Body of pancreas (tissue), 4 donors: Measurements from ENCODE around the gene ARHGEF7. TPM values are rescaled to one million over a fixed set of nuclear protein-coding genes. Genes with fewer than 3 reads are reported as not detected.

ENCODE experiments used
- ATAC-seq: fragments of 150-250 bp; one replicate; pipeline ENCODE4 v1.9.1; 2016
- DNase-seq, 4 donors: peaks; one replicate each; pipeline ENCODE4 v3.0.0-alpha.2; 2019
- H3K27ac ChIP-seq, 4 donors: fragments of 200-600 bp; sonication (generic); 1 replicate in 3 of 4; 2 replicates in 1 of 4; pipeline versions ENCODE4 v1.5.1 to v1.6.1; 2016 to 2019; ENCODE audit warnings: mild to moderate bottlenecking in 1 of 4, mixed read lengths in 1 of 4, moderate library complexity in 1 of 4
- H3K27me3 ChIP-seq, 2 donors: fragments of 200-600 bp; sonication (generic); one replicate each; pipeline ENCODE4 v1.6.0; 2016; ENCODE audit warnings: mild to moderate bottlenecking in 1 of 2
- H3K36me3 ChIP-seq, 2 donors: fragments of 200-600 bp; sonication (generic); replicated peaks in 1 of 2; 2 replicates each; pipeline ENCODE4 v1.5.1; 2016; ENCODE audit warnings: low read depth in 2 of 2; ENCODE audit not compliant: insufficient read depth in 1 of 2
- H3K4me1 ChIP-seq: fragments of 200-600 bp; sonication (generic); one replicate; pipeline ENCODE4 v1.6.0; 2016
- H3K4me3 ChIP-seq, 2 donors: fragments of 200-600 bp; sonication (generic); 1 replicate in 1 of 2; 2 replicates in 1 of 2; pipeline ENCODE4 v1.5.1; 2016 to 2019
- H3K9me3 ChIP-seq, 3 donors: fragments of 200-600 bp; sonication (generic); 1 replicate in 2 of 3; 2 replicates in 1 of 3; pipeline ENCODE4 v1.5.1; 2016
- POLR2A ChIP-seq, 3 donors: fragments of 450-650 bp; IDR thresholded peaks; one replicate each; pipeline ENCODE4 v1.6.1; 2016; ENCODE audit warnings: antibody characterized with exemption in 3 of 3, mild to moderate bottlenecking in 2 of 3
- WGBS, 2 donors: methylation state at CpG; one replicate each; pipeline ENCODE4 v1.1.5; 2017; 5-methylcytosine and 5-hydroxymethylcytosine counted together
- intact Hi-C: fragments of 100-400 bp; cut with DNase I; formaldehyde crosslinking; loops from one replicate; pipeline ENCODE4 v1.15.1; 2023
- total RNA-seq, 2 donors: library from RNA; depleted of rRNA; stranded (reverse); fragments of >200 nt; gene quantifications; one replicate each; pipeline ENCODE4 v1.1.0, GENCODE V29; 2016
- TF ChIP-seq, protein P1 (sequence below), 7 experiments: fragments of 450-650 bp in 4 of 7; fragments of 200-600 bp in 3 of 7; sonication (generic) in 3 of 7; IDR thresholded peaks; one replicate each; pipeline ENCODE4 v1.5.1; 2016 to 2019; ENCODE audit warnings: antibody characterized with exemption in 7 of 7

ARHGEF7 gene
- total RNA-seq, 2 donors from 2014 or later = 27.5 to 81.4 TPM

DNA sequence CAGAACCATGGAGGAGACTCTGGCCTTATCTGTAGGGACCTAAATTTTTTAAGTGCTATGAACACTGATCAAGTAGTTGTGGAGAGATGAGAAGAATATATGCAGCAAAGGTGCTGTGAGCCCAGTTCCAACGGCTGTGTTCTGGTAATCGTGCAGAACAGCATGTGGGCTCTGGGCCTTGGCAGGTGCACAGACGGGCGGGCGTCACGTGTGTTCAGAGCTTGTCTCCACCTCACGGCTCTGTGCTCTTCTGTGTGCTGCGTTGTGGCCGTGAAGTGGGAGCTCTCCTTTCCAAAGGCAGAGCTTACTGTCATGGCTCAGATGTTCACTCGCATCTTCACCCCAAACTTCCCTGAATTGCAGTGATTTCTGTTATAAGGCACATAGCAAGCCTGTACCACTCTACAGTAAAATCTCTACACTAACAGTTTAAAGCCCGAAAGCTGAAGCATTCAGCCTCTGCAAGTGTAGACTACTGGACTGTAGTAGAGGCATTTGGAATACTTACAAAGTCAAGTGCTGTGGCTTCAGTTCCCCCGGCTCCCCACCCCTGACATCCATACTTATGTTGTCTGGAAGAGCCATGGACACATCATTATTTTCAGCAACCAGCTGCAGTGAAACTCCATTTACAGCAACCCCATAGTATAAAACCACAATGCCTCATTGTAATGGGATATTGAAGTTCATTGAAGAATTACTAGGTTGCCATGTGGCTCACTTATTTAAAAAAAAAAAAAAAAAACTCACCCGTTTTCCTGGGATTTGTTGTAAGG, 177.8 kb downstream of the ARHGEF7 start:
- WGBS, 2 donors = 93 to 94% methylated on average over 12 to 13 of the region's 13 CpGs
- Histone ChIP-seq H3K4me3 (no peak overlapping the region), H3K27me3 (no peaks in the 10 kb centered on the region), H3K9me3 (no peaks in the 10 kb centered on the region), H3K27ac (no peak overlapping the region), H3K36me3 (peaks cover 0 to 14% of the 10 kb centered on the region in 2 donors), H3K4me1 (peaks cover 5% of the 10 kb centered on the region)
- intact Hi-C loops = no loop called here
- DNase-seq (no peak), ATAC-seq (no peak)
- TF ChIP-seq, protein P1, sequence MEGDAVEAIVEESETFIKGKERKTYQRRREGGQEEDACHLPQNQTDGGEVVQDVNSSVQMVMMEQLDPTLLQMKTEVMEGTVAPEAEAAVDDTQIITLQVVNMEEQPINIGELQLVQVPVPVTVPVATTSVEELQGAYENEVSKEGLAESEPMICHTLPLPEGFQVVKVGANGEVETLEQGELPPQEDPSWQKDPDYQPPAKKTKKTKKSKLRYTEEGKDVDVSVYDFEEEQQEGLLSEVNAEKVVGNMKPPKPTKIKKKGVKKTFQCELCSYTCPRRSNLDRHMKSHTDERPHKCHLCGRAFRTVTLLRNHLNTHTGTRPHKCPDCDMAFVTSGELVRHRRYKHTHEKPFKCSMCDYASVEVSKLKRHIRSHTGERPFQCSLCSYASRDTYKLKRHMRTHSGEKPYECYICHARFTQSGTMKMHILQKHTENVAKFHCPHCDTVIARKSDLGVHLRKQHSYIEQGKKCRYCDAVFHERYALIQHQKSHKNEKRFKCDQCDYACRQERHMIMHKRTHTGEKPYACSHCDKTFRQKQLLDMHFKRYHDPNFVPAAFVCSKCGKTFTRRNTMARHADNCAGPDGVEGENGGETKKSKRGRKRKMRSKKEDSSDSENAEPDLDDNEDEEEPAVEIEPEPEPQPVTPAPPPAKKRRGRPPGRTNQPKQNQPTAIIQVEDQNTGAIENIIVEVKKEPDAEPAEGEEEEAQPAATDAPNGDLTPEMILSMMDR (IDR thresholded peaks at IDR 0.05) = no peak
- TF ChIP-seq POLR2A (IDR thresholded peaks at IDR 0.05) = no peak

DNA sequence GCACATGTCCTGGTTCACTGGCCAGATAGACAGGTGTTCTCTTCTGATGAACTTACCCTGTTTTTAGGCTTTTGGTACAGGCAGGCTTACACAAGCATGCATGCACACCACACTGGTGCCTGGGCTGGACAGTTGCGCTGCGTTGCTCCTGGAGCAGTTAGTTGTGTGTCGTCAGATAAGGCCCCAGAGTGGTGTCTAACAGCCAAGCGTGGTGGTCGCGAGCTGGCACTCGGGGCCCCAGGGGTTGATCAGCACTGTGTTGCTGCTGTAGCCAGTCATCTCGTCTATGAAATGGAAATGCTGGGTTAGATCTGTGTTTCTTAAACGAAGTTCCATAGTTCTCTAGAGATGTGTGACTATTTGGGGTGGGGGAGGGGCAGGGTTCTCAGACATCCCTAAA, 180.8 kb downstream of the ARHGEF7 start:
- ATAC-seq = no peak
- intact Hi-C loops = no loop called here
- H3K36me3 ChIP-seq = peaks cover 0 to 8% of the 10 kb centered on the region in 2 donors

DNA sequence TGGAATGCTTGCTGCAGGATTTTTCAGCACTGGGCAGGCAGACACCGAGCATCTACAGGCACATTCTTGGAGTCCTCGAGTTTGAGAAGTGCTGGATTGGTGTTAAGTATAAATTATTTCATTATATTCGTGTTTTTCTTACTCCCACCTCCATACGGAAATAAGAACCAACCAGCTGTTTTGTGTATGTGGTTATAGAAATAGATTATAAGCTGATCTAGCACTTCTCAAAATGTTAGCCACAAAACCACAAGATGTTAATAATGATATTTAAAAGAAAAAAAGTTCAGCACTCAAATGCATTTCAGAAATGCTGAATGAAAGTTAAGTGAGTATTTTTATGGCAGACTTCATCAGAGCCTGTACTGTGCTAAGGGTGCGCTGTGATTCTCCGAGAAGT, 181.3 kb downstream of the ARHGEF7 start:
- H3K9me3 ChIP-seq = no peaks in the 10 kb centered on the region
- 75 to 76% methylated on average over 6 of the region's 6 CpGs for WGBS, 2 donors
- intact Hi-C loops = no loop called here
- DNase-seq = no peak
- H3K27me3 ChIP-seq = no peaks in the 10 kb centered on the region
- peaks cover 0 to 12% of the 10 kb centered on the region in 2 donors for H3K36me3 ChIP-seq
- no peak for TF ChIP-seq POLR2A (IDR thresholded peaks at IDR 0.05)
- TF ChIP-seq, protein P1 (IDR thresholded peaks at IDR 0.05) = no peak
- no peak overlapping the region for H3K27ac ChIP-seq
- H3K4me3 ChIP-seq = no peak overlapping the region
- no peak for ATAC-seq
- no peaks in the 10 kb centered on the region for H3K4me1 ChIP-seq

More for the DNA sequence above, 180.8 kb downstream of the ARHGEF7 start:
- Histone ChIP-seq H3K27me3 (no peaks in the 10 kb centered on the region), H3K9me3 (no peaks in the 10 kb centered on the region), H3K27ac (no peak overlapping the region), H3K4me3 (no peak overlapping the region), H3K4me1 (peaks cover 5% of the 10 kb centered on the region)
- 89 to 90% methylated on average over 7 to 9 of the region's 9 CpGs for WGBS, 2 donors
- TF ChIP-seq POLR2A (IDR thresholded peaks at IDR 0.05) = no peak
- TF ChIP-seq, protein P1 (IDR thresholded peaks at IDR 0.05) = no peak
- no peak for DNase-seq

DNA sequence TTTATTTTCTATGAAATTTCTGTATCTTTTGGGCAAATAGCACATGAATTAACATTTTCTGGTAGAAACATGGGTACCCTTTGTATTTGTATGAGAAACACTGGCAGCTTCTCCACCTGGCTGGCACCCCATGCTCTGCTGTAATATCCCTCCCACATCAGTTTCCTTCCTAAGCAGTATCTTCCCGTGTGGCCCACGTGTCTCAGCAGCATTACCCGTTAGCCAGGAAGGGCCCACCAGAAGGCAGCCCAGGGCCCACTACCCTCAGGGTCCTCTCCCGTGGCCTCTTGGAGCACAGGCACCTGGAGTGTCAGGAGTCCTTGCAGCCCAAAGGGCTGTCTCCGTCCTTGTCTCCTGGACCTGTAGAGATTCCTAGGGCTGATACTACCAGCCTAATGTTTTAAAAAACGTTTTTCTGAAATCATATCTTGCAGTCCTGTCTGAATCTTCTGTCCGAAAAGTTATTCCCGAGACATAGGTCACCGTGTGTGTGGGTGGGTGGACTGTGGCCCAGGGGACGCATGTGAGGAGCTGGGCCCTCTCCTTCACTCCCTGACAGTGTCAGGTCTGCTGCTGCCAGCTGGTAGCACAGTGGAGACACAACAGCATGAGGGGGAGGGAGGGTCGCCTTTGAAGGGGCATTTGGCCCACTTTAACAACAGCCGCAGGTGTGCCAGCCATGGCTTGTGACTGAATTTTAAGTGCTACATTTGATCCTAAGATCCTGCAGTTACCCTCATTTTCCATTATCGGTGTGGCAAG, 183.3 kb downstream of the ARHGEF7 start:
- DNase-seq (no peak), ATAC-seq (no peak)
- intact Hi-C loops = no loop called here
- WGBS, 2 donors = 87 to 88% methylated on average over 13 of the region's 13 CpGs
- Histone ChIP-seq H3K27ac (no peak overlapping the region), H3K4me3 (no peak overlapping the region), H3K27me3 (no peaks in the 10 kb centered on the region), H3K9me3 (no peaks in the 10 kb centered on the region), H3K36me3 (peaks cover 0 to 25% of the 10 kb centered on the region in 2 donors), H3K4me1 (no peaks in the 10 kb centered on the region)
- no peak for TF ChIP-seq POLR2A (IDR thresholded peaks at IDR 0.05)
- TF ChIP-seq, protein P1 (IDR thresholded peaks at IDR 0.05) = no peak
